PC-9 (cell line): ENCODE results near the gene PRRX2. TPM values are rescaled to one million over a fixed set of nuclear protein-coding genes. Genes with fewer than 3 reads are reported as not detected.
"Not testable (repeated sequence)": the region's sequence is repeated elsewhere in the genome, so short reads cannot be mapped to it uniquely, and the experiment has no call there.

Experiments
- BruUV-seq: library from RNA; stranded (reverse); fragments of 400-500 nt; replicated peaks from 2 replicates; lab custom pipeline; 2021; lab: Mats Ljungman, UMichigan
- CTCF ChIA-PET: fragments of 300-600 bp; sonication (Branson Sonifier 250); formaldehyde crosslinking; loops from one replicate; lab custom pipeline; 2022; ENCODE audit warnings: antibody characterized with exemption; lab: Charles Lee
- POLR2A ChIA-PET: fragments of 300-600 bp; sonication (Branson Sonifier 250); formaldehyde crosslinking; loops from one replicate; lab custom pipeline; 2022; ENCODE audit warnings: antibody characterized with exemption; ENCODE audit not compliant: unreplicated experiment; lab: Charles Lee
- DNase-seq, 2 experiments: peaks; one replicate each; pipeline versions ENCODE4 v3.0.0 to v3.0.0-alpha.2; 2015 to 2022; ENCODE audit warnings: mixed read lengths in 1 of 2
- H2AFZ ChIP-seq: fragments of 200-600 bp; sonication (generic); 2 replicates; pipeline ENCODE4 v1.8.1; 2017; ENCODE audit warnings: antibody characterized with exemption
- H3F3A ChIP-seq: fragments of 200-600 bp; sonication (generic); 2 replicates; pipeline ENCODE4 v1.8.1; 2017; ENCODE audit warnings: antibody characterized with exemption, mild to moderate bottlenecking, low read depth; ENCODE audit not compliant: insufficient read depth
- H3K27ac ChIP-seq: fragments of 200-600 bp; sonication (generic); 2 replicates; pipeline ENCODE4 v1.6.1; 2016; ENCODE audit warnings: mixed run types
- H3K27me3 ChIP-seq: fragments of 200-600 bp; sonication (generic); 2 replicates; pipeline ENCODE4 v1.6.1; 2016; ENCODE audit warnings: low read depth, mixed run types; ENCODE audit not compliant: insufficient read depth
- H3K36me3 ChIP-seq: fragments of 200-600 bp; sonication (generic); 2 replicates; pipeline ENCODE4 v1.6.1; 2016; ENCODE audit warnings: low read depth, mixed run types
- H3K4me1 ChIP-seq: fragments of 200-600 bp; sonication (generic); replicated peaks from 2 replicates; pipeline ENCODE4 v1.6.1; 2016; ENCODE audit warnings: mixed run types; ENCODE audit not compliant: insufficient read depth
- H3K4me2 ChIP-seq: fragments of 200-600 bp; sonication (generic); 2 replicates; pipeline ENCODE4 v1.6.1; 2017; ENCODE audit warnings: mixed run types
- H3K4me3 ChIP-seq: fragments of 200-600 bp; sonication (generic); 2 replicates; pipeline ENCODE4 v1.6.1; 2016; ENCODE audit warnings: mixed run types
- H3K79me2 ChIP-seq: fragments of 200-600 bp; sonication (generic); 2 replicates; pipeline ENCODE4 v1.6.1; 2017; ENCODE audit warnings: low read depth, mixed run types
- H3K9me2 ChIP-seq: fragments of 200-600 bp; sonication (generic); 2 replicates; pipeline ENCODE4 v1.8.1; 2017; ENCODE audit warnings: mild to moderate bottlenecking; ENCODE audit not compliant: insufficient read depth
- H3K9me3 ChIP-seq: fragments of 200-600 bp; sonication (generic); 2 replicates; pipeline ENCODE4 v1.8.1; 2016; ENCODE audit warnings: low read depth; ENCODE audit not compliant: insufficient read depth
- H4K20me1 ChIP-seq: fragments of 200-600 bp; sonication (generic); 2 replicates; pipeline ENCODE4 v1.8.1; 2017; ENCODE audit not compliant: insufficient read depth
- CTCF ChIP-seq: fragments of 200-600 bp; sonication (generic); conservative IDR thresholded peaks from 2 replicates; pipeline ENCODE4 v1.6.1; 2017; ENCODE audit warnings: mixed run types, antibody characterized with exemption, mild to moderate bottlenecking, moderate library complexity
- EZH2 ChIP-seq: fragments of 200-600 bp; sonication (generic); IDR thresholded peaks from 2 replicates; pipeline ENCODE4 v1.8.0; 2017; ENCODE audit warnings: antibody characterized with exemption, low read depth
- intact Hi-C: fragments of 100-400 bp; cut with micrococcal nuclease; formaldehyde crosslinking; loops from one replicate; pipeline ENCODE4 v1.10.0; 2022; ENCODE audit not compliant: unreplicated experiment
- total RNA-seq: library from RNA; stranded (reverse); gene quantifications from 2 replicates; pipeline ENCODE4 v1.2.3, GENCODE V29; 2021

PRRX2 gene
- total RNA-seq, 1 experiment from 2014 or later = 0.98 TPM

- ChIA-PET POLR2A (interaction anchor here (0.6 to 0.7 kb wide), 2 partner anchors 17 to 84 kb away, joined by 9 to 15 read pairs; no protein-coding TSS in a partner anchor), CTCF (no interaction called here)
- H3K27ac ChIP-seq = no peak overlapping the region
- peaks cover 41% of the 10 kb centered on the region for H3K4me1 ChIP-seq
- DNase-seq = no peak
- no peak overlapping the region for H2AFZ ChIP-seq
- H3K79me2 ChIP-seq = peaks cover 87% of the 10 kb centered on the region
- H4K20me1 ChIP-seq = peaks cover 44% of the 10 kb centered on the region
- BruUV-seq = no TSS peak
- TF ChIP-seq CTCF (no peak), EZH2 (no peak)
- no peak overlapping the region for H3K4me3 ChIP-seq
- H3K4me2 ChIP-seq = no peak overlapping the region
- H3K27me3 ChIP-seq = no peaks in the 10 kb centered on the region
- peaks cover 56% of the 10 kb centered on the region for H3K36me3 ChIP-seq
- intact Hi-C loops = no loop called here
- H3F3A ChIP-seq = peaks cover 83% of the 10 kb centered on the region
- H3K9me2 ChIP-seq = no peaks in the 10 kb centered on the region
- H3K9me3 ChIP-seq = no peaks in the 10 kb centered on the region
Observed at GRCh38 chr9:129746092-129746777, 80.8 kb downstream of the PRRX2 start.

DNA sequence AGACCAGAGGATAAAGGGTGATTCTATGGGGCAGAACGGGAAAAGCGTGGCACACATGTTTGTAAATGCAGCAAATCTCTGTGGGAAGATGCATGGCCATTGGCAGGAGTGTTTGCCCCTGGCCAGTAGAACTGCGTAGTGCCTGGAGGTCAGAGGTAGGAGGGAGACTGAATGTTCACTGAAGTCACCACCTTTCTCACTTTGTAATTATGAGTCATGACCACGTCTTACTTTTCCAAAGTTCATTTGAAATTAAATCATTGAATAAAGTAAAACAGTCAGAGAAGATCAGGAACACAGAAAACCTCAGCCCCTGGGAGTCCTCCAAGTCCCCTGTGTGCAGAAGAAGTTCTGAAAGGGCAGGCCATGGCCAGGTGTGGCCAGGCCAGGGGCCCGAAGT, 82.8 kb downstream of the PRRX2 start:
- no peaks in the 10 kb centered on the region for H3K27me3 ChIP-seq
- H3K4me1 ChIP-seq = peaks cover 44% of the 10 kb centered on the region
- DNase-seq = peak in 1 of 2 experiments; percentile 67
- H3K27ac ChIP-seq = peak overlapping the region; percentile 94
- H3K4me2 ChIP-seq = peak overlapping the region; percentile 90
- peaks cover 85% of the 10 kb centered on the region for H3F3A ChIP-seq
- H3K9me2 ChIP-seq = no peaks in the 10 kb centered on the region
- no TSS peak for BruUV-seq
- ChIA-PET CTCF (no interaction called here), POLR2A (no interaction called here)
- peaks cover 30% of the 10 kb centered on the region for H4K20me1 ChIP-seq
- no peak for TF ChIP-seq EZH2
- no peak for TF ChIP-seq CTCF
- H3K4me3 ChIP-seq = peak overlapping the region; percentile 85; the same call in 1 of the 2 replicates
- intact Hi-C loops = no loop called here
- peaks cover 89% of the 10 kb centered on the region for H3K79me2 ChIP-seq
- H3K36me3 ChIP-seq = peaks cover 56% of the 10 kb centered on the region
- H3K9me3 ChIP-seq = no peaks in the 10 kb centered on the region
- H2AFZ ChIP-seq = no peak overlapping the region

DNA sequence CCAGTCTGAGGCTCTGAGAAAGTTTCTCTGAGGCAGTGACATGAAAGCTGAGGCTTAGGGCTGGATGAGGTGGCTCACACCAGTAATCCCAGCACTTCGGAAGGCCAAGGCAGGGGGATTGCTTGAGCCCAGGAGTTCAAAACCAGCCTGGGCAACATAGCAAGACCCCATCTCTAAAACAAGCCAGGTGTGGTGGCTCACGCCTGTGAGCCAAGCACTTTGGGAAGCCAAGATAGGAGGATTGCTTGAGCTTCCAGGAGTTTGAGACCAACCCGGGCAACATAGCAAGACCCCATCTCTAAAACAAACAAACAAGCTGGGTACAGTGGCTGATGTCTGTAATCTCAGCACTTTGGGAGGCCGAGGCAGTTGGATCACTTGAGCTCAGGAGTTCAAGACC, 83.6 kb downstream of the PRRX2 start:
- H3K9me2 ChIP-seq, H3K9me3 ChIP-seq, DNase-seq, H2AFZ ChIP-seq, H3K27me3 ChIP-seq, BruUV-seq, intact Hi-C loops: not testable (repeated sequence)
- Histone ChIP-seq H3K36me3 (peaks cover 48% of the 10 kb centered on the region), H3K4me1 (peaks cover 49% of the 10 kb centered on the region), H3K4me2 (peak overlapping the region; percentile 90), H4K20me1 (peaks cover 24% of the 10 kb centered on the region), H3K4me3 (peak overlapping the region; percentile 85; the same call in 1 of the 2 replicates), H3K27ac (peak overlapping the region; percentile 94), H3F3A (peaks cover 84% of the 10 kb centered on the region), H3K79me2 (peaks cover 81% of the 10 kb centered on the region)
- ChIA-PET POLR2A (interaction anchor here (0.6 kb wide), 1 partner anchor 29 kb away, joined by 4 read pairs; no protein-coding TSS in a partner anchor), CTCF (interaction anchor here (0.6 to 2.2 kb wide), 4 partner anchors 11 to 33 kb away, joined by 4 to 18 read pairs (median 8); no protein-coding TSS in a partner anchor)
